ENCODE results near the gene PPP1R13L.

GRCh38 chr19:45340232-45340898 lies 64.5 kb downstream of the PPP1R13L start, which contains the start of gene KLC3:
- TF ChIP-seq EZH2 (IDR thresholded peaks at IDR 0.05; ENCODE audit: low read length, unreplicated experiment) (no peak), EZH2phosphoT487 (IDR thresholded peaks at IDR 0.05; ENCODE audit: borderline replicate concordance, low read length) (no peak)
